CD14-positive monocyte (primary cell): Measurements from ENCODE around the gene MRTFA. TPM values are rescaled to one million over a fixed set of nuclear protein-coding genes. Genes with fewer than 3 reads are reported as not detected.

Experiments used
- DNase-seq, 3 donors: peaks; one replicate each; pipeline ENCODE4 v3.0.0-alpha.2; 2011 to 2022
- H2AFZ ChIP-seq: 2 replicates; pipeline ENCODE4 v1.6.0; 2012; ENCODE audit warnings: mild to moderate bottlenecking, low read depth, low read length, inconsistent platforms; ENCODE audit not compliant: insufficient read depth, poor library complexity, severe bottlenecking
- H3K27ac ChIP-seq, 2 donors: 1 replicate in 1 of 2; 2 replicates in 1 of 2; pipeline ENCODE4 v1.5.1; 2012 to 2013; ENCODE audit warnings: low read length in 2 of 2, control low read depth in 1 of 2, inconsistent platforms in 1 of 2, low read depth in 1 of 2, mild to moderate bottlenecking in 1 of 2
- H3K27me3 ChIP-seq, 2 donors: one replicate each; pipeline versions ENCODE4 v1.6.0 to v1.6.1; 2011 to 2013; ENCODE audit warnings: low read length in 2 of 2; ENCODE audit not compliant: control insufficient read depth in 2 of 2, insufficient read depth in 2 of 2
- H3K36me3 ChIP-seq, 2 donors: replicated peaks in 1 of 2; 1 replicate in 1 of 2; 2 replicates in 1 of 2; pipeline versions ENCODE4 v1.5.1 to v1.6.1; 2012 to 2013; ENCODE audit warnings: low read length in 2 of 2, control low read depth in 1 of 2, inconsistent platforms in 1 of 2, mild to moderate bottlenecking in 1 of 2; ENCODE audit not compliant: insufficient read depth in 2 of 2, control insufficient read depth in 1 of 2
- H3K4me1 ChIP-seq, 2 donors: 1 replicate in 1 of 2; 2 replicates in 1 of 2; pipeline versions ENCODE4 v1.5.1 to v1.6.1; 2012 to 2013; ENCODE audit warnings: low read length in 2 of 2, control low read depth in 1 of 2, inconsistent platforms in 1 of 2, mild to moderate bottlenecking in 1 of 2, moderate library complexity in 1 of 2; ENCODE audit not compliant: insufficient read depth in 2 of 2, control insufficient read depth in 1 of 2
- H3K4me2 ChIP-seq: replicated peaks from 2 replicates; pipeline ENCODE3; 2012; ENCODE audit warnings: low read length, moderate library complexity, mild to moderate bottlenecking; ENCODE audit not compliant: poor library complexity, severe bottlenecking; ENCODE audit errors: extremely low read depth
- H3K4me3 ChIP-seq, 3 experiments: fragments of 200-600 bp in 1 of 3; sonication (generic) in 1 of 3; replicated peaks in 1 of 3; 1 replicate in 2 of 3; 2 replicates in 1 of 3; pipeline ENCODE4 v1.5.1; 2011 to 2013; ENCODE audit warnings: low read length in 3 of 3, mild to moderate bottlenecking in 3 of 3, control low read depth in 2 of 3, low read depth in 2 of 3, inconsistent platforms in 1 of 3, moderate library complexity in 1 of 3
- H3K79me2 ChIP-seq: 2 replicates; pipeline ENCODE4 v1.6.0; 2012; ENCODE audit warnings: mild to moderate bottlenecking, control low read depth, inconsistent platforms, low read length, moderate library complexity; ENCODE audit not compliant: insufficient read depth
- H3K9ac ChIP-seq: 2 replicates; pipeline ENCODE4 v1.6.0; 2017; ENCODE audit warnings: low read length, mild to moderate bottlenecking; ENCODE audit not compliant: insufficient read depth, poor library complexity, severe bottlenecking
- H3K9me3 ChIP-seq, 2 donors: replicated peaks in 1 of 2; 1 replicate in 1 of 2; 2 replicates in 1 of 2; pipeline versions ENCODE4 v1.5.1 to v1.6.1; 2012 to 2013; ENCODE audit warnings: low read length in 2 of 2, control low read depth in 1 of 2; ENCODE audit not compliant: control insufficient read depth in 1 of 2, insufficient read depth in 1 of 2
- H4K20me1 ChIP-seq: 2 replicates; pipeline ENCODE4 v1.6.0; 2012; ENCODE audit warnings: mild to moderate bottlenecking, low read length, control low read depth, moderate library complexity; ENCODE audit not compliant: insufficient read depth
- H3K27ac Mint-ChIP-seq, 7 donors: one replicate each; pipeline ENCODE4 v1.8.0; 2020; ENCODE audit warnings: mild to moderate bottlenecking in 7 of 7, mixed read lengths in 7 of 7, moderate library complexity in 6 of 7, inconsistent platforms in 2 of 7
- H3K27me3 Mint-ChIP-seq, 3 donors: one replicate each; pipeline ENCODE4 v1.8.0; 2021 to 2022; ENCODE audit warnings: low read depth in 3 of 3, mild to moderate bottlenecking in 3 of 3, mixed read lengths in 3 of 3, moderate library complexity in 3 of 3, inconsistent platforms in 1 of 3
- H3K36me3 Mint-ChIP-seq, 2 donors: one replicate each; pipeline ENCODE4 v1.8.0; 2020; ENCODE audit warnings: mixed read lengths in 2 of 2, inconsistent platforms in 1 of 2, mild to moderate bottlenecking in 1 of 2
- H3K4me1 Mint-ChIP-seq: one replicate; pipeline ENCODE4 v1.8.0; 2020; ENCODE audit warnings: mild to moderate bottlenecking, mixed read lengths
- H3K4me3 Mint-ChIP-seq, 2 donors: one replicate each; pipeline ENCODE4 v1.8.0; 2020; ENCODE audit warnings: mild to moderate bottlenecking in 2 of 2, mixed read lengths in 2 of 2, moderate library complexity in 1 of 2
- H3K9me3 Mint-ChIP-seq, 7 donors: one replicate each; pipeline ENCODE4 v1.8.0; 2020 to 2022; ENCODE audit warnings: mixed read lengths in 7 of 7, mild to moderate bottlenecking in 6 of 7, moderate library complexity in 6 of 7, inconsistent platforms in 2 of 7
- CTCF ChIP-seq: fragments of 200-600 bp; IDR thresholded peaks from one replicate; pipeline ENCODE4 v1.8.0; 2022; ENCODE audit warnings: antibody characterized with exemption, mild to moderate bottlenecking
- WGBS: methylation state at CpG from one replicate; pipeline ENCODE4 v1.1.5; 2013; ENCODE audit warnings: missing lambda C conversion rate; ENCODE audit not compliant: insufficient coverage; 5-methylcytosine and 5-hydroxymethylcytosine counted together
- intact Hi-C, 2 donors: fragments of 100-400 bp; cut with micrococcal nuclease; formaldehyde crosslinking; loops; one replicate each; pipeline versions ENCODE4 v1.15.0 to v1.15.1; 2023
- polyA plus RNA-seq, 3 donors: library from polyadenylated mRNA; depleted of rRNA in 1 of 3; unstranded in 2 of 3; stranded (reverse) in 1 of 3; fragments of 300-500 nt in 2 of 3; fragments of >200 nt in 1 of 3; fragmentation: Illumina TruSeq in 2 of 3; gene quantifications; 1 replicate in 2 of 3; 2 replicates in 1 of 3; pipeline ENCODE4 v1.2.3, GENCODE V29; 2012 to 2021

The MRTFA gene
- polyA plus RNA-seq, 3 donors = 14.1 to 33.8 (median 18.9) TPM

GRCh38 chr22:40417041-40417440 lies 219.5 kb downstream of the MRTFA start:
- H3K27ac Mint-ChIP-seq = peak overlapping the region in 5 of 7 donors; percentile 16 to 94 (median 90)
- Histone ChIP-seq H4K20me1 (peaks cover 99% of the 10 kb centered on the region), H3K36me3 (peaks cover 73 to 82% of the 10 kb centered on the region in 2 donors), H3K9ac (no peak overlapping the region), H2AFZ (no peak overlapping the region), H3K4me2 (no peak overlapping the region), H3K4me3 (no peak overlapping the region), H3K9me3 (no peaks in the 10 kb centered on the region), H3K27ac (peak overlapping the region; percentile 1 to 77), H3K79me2 (peaks cover 81% of the 10 kb centered on the region), H3K27me3 (no peaks in the 10 kb centered on the region), H3K4me1 (peaks cover 42 to 61% of the 10 kb centered on the region in 2 donors)
- H3K27me3 Mint-ChIP-seq = peaks cover 0 to 2% (median 0%) of the 10 kb centered on the region in 3 donors
- no peak overlapping the region for H3K4me3 Mint-ChIP-seq
- no peak for TF ChIP-seq CTCF
- H3K4me1 Mint-ChIP-seq = peaks cover 47% of the 10 kb centered on the region
- DNase-seq = no peak
- no peaks in the 10 kb centered on the region for H3K9me3 Mint-ChIP-seq
- H3K36me3 Mint-ChIP-seq = peaks cover 60 to 83% of the 10 kb centered on the region in 2 donors
- intact Hi-C loops = no loop called here
- WGBS = 87% methylated on average over 6 of the region's 8 CpGs

GRCh38 chr22:40416636-40417035 lies 219.9 kb downstream of the MRTFA start:
- Histone ChIP-seq H3K4me2 (no peak overlapping the region), H3K27ac (peak overlapping the region; percentile 49 to 77), H3K4me1 (peaks cover 46 to 65% of the 10 kb centered on the region in 2 donors), H2AFZ (no peak overlapping the region), H3K4me3 (no peak overlapping the region), H3K9me3 (no peaks in the 10 kb centered on the region), H4K20me1 (peaks cover 99% of the 10 kb centered on the region), H3K9ac (peak overlapping the region; percentile 27), H3K27me3 (no peaks in the 10 kb centered on the region), H3K36me3 (peaks cover 73 to 82% of the 10 kb centered on the region in 2 donors), H3K79me2 (peaks cover 81% of the 10 kb centered on the region)
- no peak overlapping the region for H3K4me3 Mint-ChIP-seq
- WGBS = 92% methylated on average over 7 of the region's 11 CpGs
- peaks cover 51% of the 10 kb centered on the region for H3K4me1 Mint-ChIP-seq
- intact Hi-C loops = no loop called here
- no peak for DNase-seq
- peaks cover 0 to 2% (median 0%) of the 10 kb centered on the region in 3 donors for H3K27me3 Mint-ChIP-seq
- no peaks in the 10 kb centered on the region for H3K9me3 Mint-ChIP-seq
- peaks cover 58 to 83% of the 10 kb centered on the region in 2 donors for H3K36me3 Mint-ChIP-seq
- TF ChIP-seq CTCF = no peak
- peak overlapping the region; percentile 90 to 96 (median 94) for H3K27ac Mint-ChIP-seq
